VCaP (cell line): Measurements from ENCODE around the gene ADORA2B.
"Not testable (repeated sequence)": the region's sequence is repeated elsewhere in the genome, so short reads cannot be mapped to it uniquely, and the experiment has no call there.

ENCODE experiments used
- H3K27ac ChIP-seq: fragments of 450-650 bp; 2 replicates; pipeline ENCODE4 v1.5.1; 2017
- CTCF ChIP-seq: fragments of 450-650 bp; conservative IDR thresholded peaks from 2 replicates; pipeline ENCODE4 v1.5.1; 2017; ENCODE audit warnings: mild to moderate bottlenecking, moderate library complexity

ADORA2B gene

DNA sequence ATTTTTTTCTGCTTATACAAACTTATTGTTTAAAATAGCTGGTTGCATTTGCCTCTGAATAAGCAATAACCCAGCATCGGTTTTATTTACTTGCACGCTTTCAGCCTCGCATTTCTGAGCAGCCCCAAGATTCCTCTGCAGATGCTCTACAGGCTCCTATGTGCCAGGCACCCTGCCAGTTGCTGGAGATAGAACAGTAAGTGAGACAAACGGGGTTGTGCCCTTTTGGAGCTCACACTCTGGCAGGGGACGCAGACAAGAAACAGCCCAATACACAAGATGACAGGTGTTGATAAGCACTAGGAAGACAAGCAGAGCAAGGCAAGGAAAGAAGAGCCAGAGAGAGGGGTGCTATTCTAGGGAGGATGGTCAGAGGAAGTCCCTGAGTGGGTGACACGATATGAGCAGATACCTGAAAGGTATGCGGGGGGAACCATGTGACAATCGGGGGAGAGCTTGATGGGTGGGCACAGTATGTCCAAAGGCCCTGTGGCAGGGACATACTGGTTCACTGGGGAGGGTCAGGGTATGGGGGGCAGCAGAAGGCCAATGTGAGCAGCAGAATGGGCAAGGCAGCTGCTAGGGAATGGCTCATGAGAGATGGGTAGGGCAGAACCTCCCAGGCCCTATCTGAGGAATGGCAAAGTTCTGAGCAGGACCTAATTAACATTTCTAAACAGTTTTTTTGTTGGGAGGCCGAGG, 18.7 kb upstream of the ADORA2B start:
- no peak overlapping the region for H3K27ac ChIP-seq
- no peak for TF ChIP-seq CTCF

DNA sequence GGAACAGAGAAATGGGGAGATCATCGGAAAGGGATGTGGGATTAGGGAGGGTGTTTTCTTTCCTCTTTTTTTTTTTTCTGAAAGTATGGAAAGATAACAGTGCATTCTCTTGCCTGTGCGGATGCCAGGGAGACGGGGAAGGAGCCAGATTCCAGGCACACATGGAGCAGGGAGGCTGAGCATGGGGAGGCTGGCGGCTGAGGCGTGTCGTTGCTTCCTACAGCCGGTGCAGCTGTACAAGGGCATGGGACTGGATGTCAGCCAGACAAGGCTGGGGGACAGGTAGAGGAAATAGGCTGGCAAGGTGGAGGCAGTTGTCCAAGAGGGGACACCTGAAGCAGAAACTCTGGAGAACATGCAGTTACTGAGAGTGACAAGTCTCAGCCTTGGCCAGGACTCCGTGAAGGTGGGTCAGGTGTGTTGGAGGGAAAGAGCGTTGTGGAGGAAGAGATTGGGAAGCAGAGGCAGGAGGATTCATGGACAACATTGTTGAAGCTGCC, 16.6 kb upstream of the ADORA2B start:
- no peak overlapping the region for H3K27ac ChIP-seq
- TF ChIP-seq CTCF, result no peak

- H3K27ac ChIP-seq, result no peak overlapping the region
- no peak for TF ChIP-seq CTCF
Observed at GRCh38 chr17:15929941-15930340, 15.0 kb upstream of the ADORA2B start.

DNA sequence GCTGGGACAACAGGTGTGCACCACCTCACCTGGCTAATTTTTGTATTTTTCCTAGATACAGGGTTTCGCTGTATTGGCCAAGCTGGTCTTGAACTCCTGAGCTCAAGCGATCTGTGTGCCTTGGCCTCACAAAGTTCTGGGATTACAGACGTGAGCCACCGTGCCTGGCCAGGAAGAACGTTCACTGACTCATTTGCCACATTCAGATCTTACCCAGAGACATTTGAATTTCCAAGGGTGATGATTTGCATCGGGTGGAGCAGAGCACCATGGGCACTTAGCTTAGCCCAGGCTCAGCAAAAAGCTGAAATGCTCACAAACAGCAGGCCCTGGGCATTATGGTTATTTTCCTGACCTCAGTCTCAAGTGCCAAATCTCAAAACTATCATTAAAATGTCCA, 14.5 kb upstream of the ADORA2B start:
- no peak for TF ChIP-seq CTCF
- no peak overlapping the region for H3K27ac ChIP-seq

DNA sequence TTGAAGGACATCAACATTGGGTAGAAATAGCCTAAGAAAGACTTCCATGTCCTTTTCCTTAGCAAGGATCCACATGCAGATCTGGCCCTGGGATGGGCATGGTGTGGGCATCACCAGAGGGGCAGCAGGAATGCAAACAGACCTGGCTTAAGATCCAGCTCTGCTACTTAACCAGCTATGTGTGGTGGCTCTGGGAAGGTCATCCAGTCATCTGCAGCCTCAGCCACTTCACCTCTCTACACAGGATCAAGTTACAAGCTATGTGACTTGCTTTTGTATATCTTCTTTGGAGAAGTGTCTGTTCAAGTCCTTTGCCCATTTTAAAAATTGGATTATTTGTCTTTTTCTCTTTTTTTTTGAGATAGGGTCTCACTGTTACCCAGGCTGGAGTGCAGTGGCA, 13.5 kb upstream of the ADORA2B start:
- no peak for TF ChIP-seq CTCF
- H3K27ac ChIP-seq, result no peak overlapping the region

- H3K27ac ChIP-seq, result no peak overlapping the region
- TF ChIP-seq CTCF, result no peak
Observed at GRCh38 chr17:15934866-15935265, 10.1 kb upstream of the ADORA2B start.

DNA sequence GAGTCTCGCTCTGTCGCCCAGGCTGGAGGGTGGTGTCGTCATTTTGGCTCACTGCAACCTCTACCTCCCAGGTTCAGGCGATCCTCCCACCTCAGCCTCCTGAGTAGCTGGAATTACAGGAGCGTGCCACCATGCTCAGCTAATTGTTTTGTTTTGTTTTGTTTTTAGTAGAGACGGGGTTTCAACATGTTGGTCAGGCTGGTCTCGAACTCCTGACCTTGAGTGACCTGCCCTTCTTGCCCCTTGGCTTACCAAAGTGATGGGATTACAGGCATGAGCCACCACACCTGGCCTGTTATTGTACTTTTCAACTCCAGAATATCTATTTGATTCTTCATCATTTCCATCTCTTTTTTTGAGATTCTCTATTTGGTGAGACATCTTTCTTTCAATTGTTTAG, 9.0 kb upstream of the ADORA2B start:
- no peak for TF ChIP-seq CTCF
- no peak overlapping the region for H3K27ac ChIP-seq

DNA sequence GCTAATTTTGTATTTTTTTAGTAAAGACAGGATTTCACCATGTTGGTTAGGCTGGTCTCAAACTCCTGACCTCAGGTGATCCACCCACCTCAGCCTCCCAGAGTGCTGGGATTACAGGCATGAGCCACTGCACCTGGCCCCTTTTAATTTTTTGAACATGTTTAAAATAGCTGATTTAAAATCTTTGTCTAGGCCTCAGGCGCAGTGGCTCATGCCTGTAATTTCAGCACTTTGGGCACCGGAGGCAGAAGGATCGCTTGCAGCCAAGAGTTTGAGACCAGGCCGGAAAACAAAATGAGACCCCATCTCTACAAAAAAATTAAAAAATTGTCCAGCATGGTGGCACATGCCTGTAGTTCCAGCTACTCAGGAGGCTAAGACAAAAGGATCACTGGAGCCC, 8.4 kb upstream of the ADORA2B start:
- H3K27ac ChIP-seq, result not testable (repeated sequence)
